Daoy (cell line): ENCODE measurements around the gene CACNA1D. TPM values are rescaled to one million over a fixed set of nuclear protein-coding genes. Genes with fewer than 3 reads are reported as not detected.

Source experiments
- DNase-seq: peaks from one replicate; pipeline ENCODE4 v3.0.0-alpha.2; 2015; ENCODE audit warnings: low read depth
- total RNA-seq: library from RNA; depleted of rRNA; stranded (reverse); fragments of >200 nt; shearing (Covaris generic); gene quantifications from 2 replicates; pipeline ENCODE4 v1.2.3, GENCODE V29; 2014

Gene CACNA1D
- total RNA-seq, 1 experiment from 2014 or later = 1.4 TPM

DNA sequence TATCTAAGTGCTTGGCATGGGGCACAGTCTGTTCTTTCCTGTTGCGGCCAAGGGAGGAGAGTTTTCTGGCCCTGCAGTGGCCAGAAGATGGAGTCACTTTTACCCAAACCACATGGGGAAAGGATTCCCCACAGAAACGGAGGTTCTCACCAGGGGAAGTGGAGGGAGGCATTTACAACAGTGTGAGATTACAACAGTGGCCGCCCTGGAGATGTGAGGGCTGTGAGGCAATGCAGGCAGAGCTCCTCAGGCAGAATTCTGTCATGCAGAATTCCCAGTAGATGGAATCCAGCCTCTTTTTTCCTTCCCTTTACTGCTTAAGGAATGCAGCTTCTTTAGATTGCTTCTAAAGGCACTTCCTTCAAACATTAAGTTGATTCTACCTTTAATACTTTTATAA, 83.1 kb downstream of the CACNA1D start:
- DNase-seq = no peak

GRCh38 chr3:53579636-53580035, 85.2 kb downstream of the CACNA1D start:
- no peak for DNase-seq

GRCh38 chr3:53581671-53582070, 87.3 kb downstream of the CACNA1D start:
- DNase-seq = peak; percentile 28

DNA sequence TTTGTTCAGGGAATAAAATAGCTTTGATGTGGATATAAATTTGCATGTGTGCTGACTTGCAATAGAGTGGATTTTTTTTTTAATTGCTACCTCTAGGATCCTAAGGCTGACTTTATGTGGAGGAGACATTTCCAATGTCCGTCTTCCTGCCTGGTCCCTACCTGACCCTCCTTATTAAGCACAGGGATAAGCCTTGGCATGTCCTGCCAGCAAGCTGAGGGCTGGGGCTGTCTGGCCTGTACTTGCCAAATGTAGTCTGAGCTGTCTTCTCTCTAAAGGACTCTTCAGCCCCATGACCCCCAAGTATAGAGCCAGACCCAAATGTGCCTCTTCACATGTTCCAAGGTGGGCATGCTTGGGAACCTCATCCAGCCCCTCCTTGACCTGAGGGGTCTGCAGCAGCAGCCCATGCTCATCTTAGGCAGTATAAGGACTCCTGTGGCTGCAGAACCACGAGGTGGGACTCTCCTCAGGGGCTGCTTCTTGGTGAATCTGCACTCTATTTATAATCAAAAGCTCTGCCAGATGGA, 88.8 kb downstream of the CACNA1D start:
- no peak for DNase-seq

GRCh38 chr3:53585049-53585448, 90.6 kb downstream of the CACNA1D start:
- no peak for DNase-seq

DNA sequence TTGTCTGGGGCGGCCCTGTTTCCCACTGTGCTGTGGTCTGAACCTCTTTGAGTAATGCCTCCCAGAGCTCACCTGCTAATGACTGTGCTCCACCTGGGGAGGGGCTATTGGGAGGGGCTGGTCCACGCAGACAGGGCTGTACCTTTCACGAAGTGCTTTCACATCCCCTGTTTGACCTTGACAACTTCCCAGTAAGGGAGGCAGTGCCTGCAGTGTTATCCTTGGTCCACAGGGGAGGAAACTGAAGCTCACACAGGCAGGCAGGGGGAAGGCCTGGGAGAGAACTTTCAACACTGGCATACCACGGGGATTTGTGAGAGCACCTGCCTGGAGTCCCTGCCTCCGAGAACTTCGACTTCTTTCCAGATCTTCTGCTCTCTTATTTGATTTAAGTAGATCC, 91.2 kb downstream of the CACNA1D start:
- no peak for DNase-seq

- DNase-seq = peak; percentile 15
Measured at GRCh38 chr3:53588122-53588521, 93.7 kb downstream of the CACNA1D start.

GRCh38 chr3:53589201-53589600, 94.8 kb downstream of the CACNA1D start:
- no peak for DNase-seq

DNA sequence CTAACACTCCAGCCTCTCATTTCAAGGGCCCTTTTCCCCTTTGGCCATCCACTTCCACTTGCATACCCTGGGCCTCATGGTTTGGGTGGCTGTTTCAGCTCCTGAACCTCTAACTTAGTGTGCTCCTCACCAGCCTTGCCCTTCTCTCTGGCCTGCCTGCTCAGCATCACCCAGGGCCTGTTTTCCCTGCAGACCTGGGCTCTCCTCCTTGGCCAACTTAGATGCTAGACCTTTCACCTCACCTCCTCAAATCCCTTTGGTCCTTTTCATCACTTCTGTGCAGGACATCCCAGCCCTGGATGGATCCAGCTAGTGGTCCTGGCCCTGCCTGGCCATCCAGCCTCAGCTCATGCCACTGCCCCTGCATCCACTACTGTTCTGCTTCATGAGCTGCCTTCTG, 95.4 kb downstream of the CACNA1D start:
- DNase-seq = no peak

DNA sequence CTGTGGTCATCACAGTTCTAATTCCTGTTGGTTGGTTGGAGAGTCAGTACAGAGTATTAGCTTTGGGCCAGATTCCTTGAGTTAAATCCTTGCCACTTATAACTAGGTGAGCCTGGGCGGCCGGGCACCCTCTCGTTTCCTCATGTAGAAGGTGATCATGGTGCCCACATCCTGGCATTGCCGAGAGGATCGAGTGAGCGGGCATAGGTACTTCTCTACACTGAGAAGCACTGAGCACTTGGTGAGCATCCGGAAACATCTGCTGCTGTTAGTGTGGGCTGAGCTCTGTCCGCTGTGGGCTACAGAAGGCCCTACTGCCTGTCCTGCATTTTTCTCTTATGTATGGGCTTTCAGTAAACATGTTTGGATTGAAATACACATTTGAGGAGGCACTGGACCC, 96.2 kb downstream of the CACNA1D start:
- DNase-seq = no peak

DNA sequence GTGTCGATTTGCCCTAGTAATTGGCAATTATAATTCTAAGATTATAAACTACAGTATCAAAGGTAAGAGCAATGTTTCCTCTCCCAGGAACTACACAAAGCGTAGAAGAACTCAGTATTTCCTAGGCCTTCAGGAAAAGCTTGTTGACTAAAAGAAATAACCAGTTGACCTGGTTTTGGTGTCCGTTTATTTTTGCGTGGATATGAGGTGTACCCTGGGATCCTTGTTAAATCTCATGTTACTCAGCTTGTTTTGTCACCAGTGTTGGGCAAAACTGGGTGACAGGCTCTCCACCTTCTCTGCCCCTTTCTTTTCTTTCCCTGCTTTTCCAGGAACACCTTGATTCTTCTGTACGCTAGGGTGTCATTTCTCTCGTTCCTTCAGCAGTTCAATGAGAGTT, 97.2 kb downstream of the CACNA1D start:
- DNase-seq = no peak

DNA sequence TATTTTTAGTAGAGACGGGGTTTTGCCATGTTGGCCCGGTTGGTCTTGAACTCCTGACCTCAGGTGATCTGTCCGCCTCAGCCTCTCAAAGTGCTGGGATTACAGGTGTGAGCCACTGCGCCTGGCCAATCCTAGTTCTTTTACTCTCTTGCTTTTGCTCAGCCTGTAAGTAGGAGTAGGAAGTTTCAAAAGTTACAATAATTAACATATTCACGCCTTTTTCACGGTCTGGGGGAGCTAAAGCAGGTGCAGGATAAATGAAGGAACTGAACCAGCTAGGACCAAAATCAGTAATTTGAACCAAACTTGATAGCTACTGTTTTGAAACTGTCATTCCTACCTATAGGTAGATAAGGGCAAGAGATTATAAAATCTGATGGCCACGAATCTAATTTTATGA, 98.5 kb downstream of the CACNA1D start:
- DNase-seq = no peak

- DNase-seq = no peak
Measured at GRCh38 chr3:53593611-53594010, 99.2 kb downstream of the CACNA1D start.

GRCh38 chr3:53594276-53594675, 99.9 kb downstream of the CACNA1D start:
- no peak for DNase-seq

DNA sequence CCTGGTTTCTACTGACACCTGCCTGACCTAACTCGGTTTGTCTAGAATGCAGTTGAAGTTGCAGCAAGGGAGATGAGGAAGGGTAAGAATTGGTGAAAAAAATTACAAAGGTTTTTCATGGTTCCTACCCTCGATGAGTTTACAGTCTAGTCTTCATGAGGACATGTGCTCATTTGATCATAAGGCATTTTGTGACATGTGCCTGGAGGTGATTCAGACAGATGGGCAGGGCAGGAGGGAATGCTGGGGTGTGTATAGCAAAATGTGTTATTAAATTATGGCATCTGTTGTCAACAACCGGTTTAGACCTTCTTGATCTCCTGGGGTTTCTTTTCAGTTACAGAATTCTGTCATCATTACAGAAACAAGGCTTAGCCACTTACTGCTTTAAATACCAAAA, 101.2 kb downstream of the CACNA1D start:
- DNase-seq = no peak

DNA sequence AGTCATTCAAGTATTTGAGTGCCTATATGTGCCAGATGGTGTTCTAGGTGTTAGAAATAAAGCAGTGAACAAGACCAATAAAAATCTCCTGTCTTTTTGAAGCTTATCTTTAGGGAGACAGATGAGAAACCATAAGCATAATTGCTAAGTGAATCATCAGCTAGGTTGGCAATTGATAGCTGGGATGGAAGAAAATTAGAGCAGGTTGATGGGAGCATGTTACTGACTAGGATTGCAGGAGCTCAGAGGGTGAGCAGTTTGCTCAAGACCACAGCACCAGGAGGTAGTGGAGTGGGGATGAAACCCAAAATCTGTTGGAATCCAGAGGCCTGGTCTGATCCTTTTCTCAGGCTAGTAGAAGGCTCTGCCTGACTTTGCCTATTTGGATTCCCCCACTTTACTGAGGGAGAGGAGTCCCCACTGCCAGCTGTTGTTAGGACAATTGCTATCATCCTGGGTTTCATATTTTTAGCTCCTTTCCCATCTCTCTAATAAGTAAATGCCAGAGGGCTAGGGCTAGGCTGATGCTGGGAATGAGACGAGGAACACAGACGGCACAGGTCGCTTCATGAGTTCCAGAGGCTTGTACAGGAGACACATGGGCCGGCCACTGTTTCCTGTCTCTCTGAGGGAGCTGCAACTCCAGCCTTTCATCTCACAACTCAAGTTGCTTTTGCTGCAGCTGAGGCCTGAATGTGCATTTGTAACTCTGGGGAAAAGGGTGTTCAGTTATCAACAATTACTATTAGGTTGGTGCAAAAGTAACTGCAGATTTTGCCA, 102.9 kb downstream of the CACNA1D start:
- no peak for DNase-seq

- no peak for DNase-seq
Measured at GRCh38 chr3:53599771-53600170, 105.4 kb downstream of the CACNA1D start.

DNA sequence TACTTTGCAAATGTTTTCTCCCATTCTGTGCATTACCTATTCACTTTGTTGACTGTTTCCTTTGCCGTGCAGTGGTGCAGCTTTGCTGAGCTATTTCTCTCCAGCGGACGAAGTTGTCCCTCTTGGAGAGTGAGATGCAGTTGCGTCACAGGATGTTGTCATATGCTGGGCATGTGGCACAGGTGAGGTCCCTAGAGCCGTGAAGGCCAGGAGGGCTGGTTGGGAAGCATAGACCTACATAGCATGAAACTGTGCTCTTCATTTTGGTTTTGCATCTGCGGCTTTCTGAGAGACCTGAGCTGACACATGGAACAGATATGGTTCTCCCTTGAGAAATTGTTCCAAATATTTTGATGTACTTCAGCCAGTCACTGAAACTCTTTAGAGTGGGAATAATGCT, 108.5 kb downstream of the CACNA1D start:
- no peak for DNase-seq

GRCh38 chr3:53604232-53604631, 109.8 kb downstream of the CACNA1D start:
- no peak for DNase-seq

GRCh38 chr3:53606793-53607192, 112.4 kb downstream of the CACNA1D start:
- DNase-seq = no peak

GRCh38 chr3:53612508-53612907, 118.1 kb downstream of the CACNA1D start:
- DNase-seq = no peak

- DNase-seq = no peak
Measured at GRCh38 chr3:53613125-53613524, 118.7 kb downstream of the CACNA1D start.

GRCh38 chr3:53614307-53614706, 119.9 kb downstream of the CACNA1D start:
- no peak for DNase-seq

DNA sequence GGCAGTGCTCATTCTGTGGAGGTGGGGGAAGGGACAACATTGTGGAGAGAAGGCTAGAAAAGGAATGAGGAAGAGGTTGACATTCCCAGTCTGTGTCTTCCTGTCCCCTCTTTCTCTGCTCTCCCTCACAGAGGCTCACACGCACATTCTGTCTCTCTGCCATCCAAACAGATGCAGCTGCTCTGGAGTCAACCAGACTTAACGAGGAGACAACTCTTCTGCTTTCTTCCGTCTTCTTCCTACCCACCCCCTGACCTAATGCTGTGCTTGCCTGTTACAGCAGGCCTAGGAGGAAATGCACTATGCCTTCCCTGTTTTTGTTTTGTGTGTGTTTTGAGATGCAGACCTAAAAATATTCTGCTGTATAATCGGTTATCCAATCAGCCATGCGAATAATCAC, 121.9 kb downstream of the CACNA1D start:
- DNase-seq = no peak
